Thyroid gland (tissue), 4 donors: Measurements from ENCODE around the gene ALDH3B2. TPM values are rescaled to one million over a fixed set of nuclear protein-coding genes. Genes with fewer than 3 reads are reported as not detected.

Experiments
- DNase-seq, 2 donors: peaks; one replicate each; pipeline ENCODE4 v3.0.0-alpha.2; 2019
- H3K27ac ChIP-seq, 3 donors: fragments of 200-600 bp; sonication (generic); 1 replicate in 2 of 3; 2 replicates in 1 of 3; pipeline ENCODE4 v1.5.1; 2016 to 2019; ENCODE audit warnings: mild to moderate bottlenecking in 1 of 3, moderate library complexity in 1 of 3
- H3K27me3 ChIP-seq: fragments of 200-600 bp; sonication (generic); one replicate; pipeline ENCODE4 v1.5.1; 2019
- H3K36me3 ChIP-seq, 2 donors: fragments of 200-600 bp; sonication (generic); one replicate each; pipeline ENCODE4 v1.5.1; 2016 to 2019
- H3K4me1 ChIP-seq, 2 donors: fragments of 200-600 bp; sonication (generic); one replicate each; pipeline ENCODE4 v1.5.1; 2017 to 2019
- H3K4me3 ChIP-seq, 3 donors: fragments of 200-600 bp; sonication (generic); replicated peaks in 1 of 3; 1 replicate in 2 of 3; 2 replicates in 1 of 3; pipeline ENCODE4 v1.5.1; 2016; ENCODE audit warnings: mild to moderate bottlenecking in 1 of 3
- H3K9me3 ChIP-seq: fragments of 200-600 bp; sonication (generic); one replicate; pipeline ENCODE4 v1.5.1; 2017
- CTCF ChIP-seq, 6 experiments: fragments of 200-600 bp in 3 of 6; fragments of 450-650 bp in 3 of 6; sonication (generic) in 3 of 6; IDR thresholded peaks; one replicate each; pipeline ENCODE4 v1.5.1; 2016 to 2019; ENCODE audit warnings: antibody characterized with exemption in 6 of 6, mild to moderate bottlenecking in 2 of 6, inconsistent platforms in 1 of 6, moderate library complexity in 1 of 6
- POLR2A ChIP-seq, 2 donors: fragments of 450-650 bp; IDR thresholded peaks; one replicate each; pipeline ENCODE4 v1.6.1; 2017; ENCODE audit warnings: antibody characterized with exemption in 2 of 2, mild to moderate bottlenecking in 2 of 2, moderate library complexity in 1 of 2
- WGBS, 2 donors: methylation state at CpG; one replicate each; pipeline ENCODE4 v1.1.5; 2017; 5-methylcytosine and 5-hydroxymethylcytosine counted together
- intact Hi-C: fragments of 100-400 bp; cut with DNase I; formaldehyde crosslinking; loops from one replicate; pipeline ENCODE4 v1.15.1; 2023
- total RNA-seq, 4 donors: library from RNA; depleted of rRNA; stranded (reverse); fragments of >200 nt; gene quantifications; one replicate each; pipeline ENCODE4 v1.2.3, GENCODE V29; 2016

ALDH3B2 gene
- total RNA-seq, 4 donors from 2014 or later: 1.3 TPM; not detected in 3

- H3K4me1 ChIP-seq: peaks cover 0 to 6% of the 10 kb centered on the region in 2 donors
- no peak for TF ChIP-seq CTCF (IDR thresholded peaks at IDR 0.05)
- 84 to 95% methylated on average over 3 to 7 of the region's 11 CpGs for WGBS, 2 donors
- no peaks in the 10 kb centered on the region for H3K27me3 ChIP-seq
- H3K27ac ChIP-seq: no peak overlapping the region
- no peaks in the 10 kb centered on the region for H3K36me3 ChIP-seq
- no peak for DNase-seq
- no peaks in the 10 kb centered on the region for H3K9me3 ChIP-seq
- intact Hi-C loops: no loop called here
- H3K4me3 ChIP-seq: no peak overlapping the region
Measured at GRCh38 chr11:67666303-67666645, 8.1 kb downstream of the ALDH3B2 start.

GRCh38 chr11:67665541-67666302 lies 8.7 kb downstream of the ALDH3B2 start:
- Histone ChIP-seq H3K27ac (no peak overlapping the region), H3K36me3 (no peaks in the 10 kb centered on the region), H3K4me1 (peaks cover 0 to 6% of the 10 kb centered on the region in 2 donors), H3K27me3 (no peaks in the 10 kb centered on the region), H3K4me3 (no peak overlapping the region), H3K9me3 (no peaks in the 10 kb centered on the region)
- WGBS, 2 donors: 74% methylated on average over 14 to 17 of the region's 24 CpGs
- intact Hi-C loops: no loop called here
- TF ChIP-seq CTCF (IDR thresholded peaks at IDR 0.05): peak in 2 of 6 experiments; percentile 16 to 24
- no peak for TF ChIP-seq POLR2A (IDR thresholded peaks at IDR 0.05)
- peak; percentile 17 to 23 for DNase-seq

- no peak for DNase-seq
- Histone ChIP-seq H3K27me3 (no peaks in the 10 kb centered on the region), H3K9me3 (no peaks in the 10 kb centered on the region), H3K4me1 (peaks cover 0 to 6% of the 10 kb centered on the region in 2 donors), H3K4me3 (no peak overlapping the region), H3K36me3 (no peaks in the 10 kb centered on the region), H3K27ac (no peak overlapping the region)
- intact Hi-C loops: no loop called here
- WGBS, 2 donors: 74 to 86% methylated on average over 6 to 27 of the region's 33 CpGs
- TF ChIP-seq POLR2A (IDR thresholded peaks at IDR 0.05): no peak
Measured at GRCh38 chr11:67664696-67665540, 9.5 kb downstream of the ALDH3B2 start.

- H3K27ac ChIP-seq: no peak overlapping the region
- H3K36me3 ChIP-seq: no peaks in the 10 kb centered on the region
- intact Hi-C loops: no loop called here
- H3K27me3 ChIP-seq: no peaks in the 10 kb centered on the region
- no peak overlapping the region for H3K4me3 ChIP-seq
- DNase-seq: no peak
- no peaks in the 10 kb centered on the region for H3K9me3 ChIP-seq
- peaks cover 0 to 6% of the 10 kb centered on the region in 2 donors for H3K4me1 ChIP-seq
- TF ChIP-seq POLR2A (IDR thresholded peaks at IDR 0.05): no peak
- TF ChIP-seq CTCF (IDR thresholded peaks at IDR 0.05): no peak
- WGBS, 2 donors: 93 to 100% methylated on average over 6 to 16 of the region's 16 CpGs
Measured at GRCh38 chr11:67664213-67664585, 10.2 kb downstream of the ALDH3B2 start.

- no peak for DNase-seq
- H3K27me3 ChIP-seq: no peaks in the 10 kb centered on the region
- peaks cover 0 to 6% of the 10 kb centered on the region in 2 donors for H3K4me1 ChIP-seq
- TF ChIP-seq POLR2A (IDR thresholded peaks at IDR 0.05) (no peak), CTCF (IDR thresholded peaks at IDR 0.05) (no peak)
- intact Hi-C loops: no loop called here
- no peak overlapping the region for H3K4me3 ChIP-seq
- H3K27ac ChIP-seq: no peak overlapping the region
- H3K36me3 ChIP-seq: no peaks in the 10 kb centered on the region
- no peaks in the 10 kb centered on the region for H3K9me3 ChIP-seq
- 94 to 97% methylated on average over 5 to 19 of the region's 22 CpGs for WGBS, 2 donors
Measured at GRCh38 chr11:67663532-67664212, 10.8 kb downstream of the ALDH3B2 start.
